GM12878 (cell line): ENCODE data around the gene RIT1.

Source experiments
- ESRRA ChIP-seq: IDR thresholded peaks from 2 replicates; pipeline ENCODE4 v1.6.1; 2012; ENCODE audit warnings: mild to moderate bottlenecking, low read length, improper control_type of control experiment
- MTA3 ChIP-seq: IDR thresholded peaks from 2 replicates; pipeline ENCODE4 v1.6.1; 2012; ENCODE audit warnings: low read length, inconsistent platforms, borderline replicate concordance
- MXI1 ChIP-seq: fragments of 150-350 bp; IDR thresholded peaks from 2 replicates; pipeline ENCODE4 v1.6.1; 2011; ENCODE audit warnings: low read depth, mild to moderate bottlenecking, inconsistent platforms, low read length, improper control_type of control experiment
- TAF1 ChIP-seq: IDR thresholded peaks from 2 replicates; pipeline ENCODE4 v1.6.1; 2011; ENCODE audit warnings: mild to moderate bottlenecking, low read depth, low read length, borderline replicate concordance
- TCF3 ChIP-seq: IDR thresholded peaks from 2 replicates; pipeline ENCODE4 v1.6.1; 2012; ENCODE audit warnings: low read depth, mild to moderate bottlenecking, low read length, borderline replicate concordance; ENCODE audit not compliant: insufficient read depth
- TF ChIP-seq, protein P1 (sequence below), 3 experiments: IDR thresholded peaks in 2 of 3; conservative IDR thresholded peaks in 1 of 3; 2 replicates each; pipeline ENCODE4 v1.5.1; 2011; ENCODE audit warnings: low read depth in 3 of 3, low read length in 3 of 3, mild to moderate bottlenecking in 3 of 3, control low read depth in 2 of 3, moderate library complexity in 2 of 3, inconsistent platforms in 1 of 3, mixed read lengths in 1 of 3; ENCODE audit not compliant: control insufficient read depth in 2 of 3, insufficient read depth in 1 of 3; ENCODE audit errors: extremely low read depth in 1 of 3
- TF ChIP-seq, protein P2 (sequence below): IDR thresholded peaks from 2 replicates; pipeline ENCODE4 v1.6.1; 2012; ENCODE audit warnings: low read depth, low read length, improper control_type of control experiment

DNA sequence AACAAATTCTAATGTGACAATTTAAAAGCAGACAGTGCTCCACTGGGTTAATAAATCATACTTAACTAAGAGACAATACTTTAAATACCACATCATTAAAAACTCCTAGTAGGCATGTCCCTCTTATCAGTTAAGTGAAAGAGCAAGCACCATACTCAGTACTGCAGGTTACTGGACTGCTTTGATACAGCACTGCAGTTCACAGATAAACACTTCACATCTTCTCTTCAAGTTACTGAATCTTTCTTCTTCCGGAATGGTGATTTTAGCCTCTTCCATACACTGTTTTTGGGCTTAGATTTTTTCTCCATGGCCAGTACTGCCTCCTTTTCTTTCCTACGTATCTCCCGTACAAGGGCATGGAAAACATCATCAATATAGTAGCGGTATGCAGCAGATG, 11.0 kb downstream of the RIT1 start:
- TF ChIP-seq TAF1: no peak
- TF ChIP-seq MXI1: no peak
- TF ChIP-seq ESRRA: no peak
- TF ChIP-seq TCF3: no peak
- TF ChIP-seq, protein P1, sequence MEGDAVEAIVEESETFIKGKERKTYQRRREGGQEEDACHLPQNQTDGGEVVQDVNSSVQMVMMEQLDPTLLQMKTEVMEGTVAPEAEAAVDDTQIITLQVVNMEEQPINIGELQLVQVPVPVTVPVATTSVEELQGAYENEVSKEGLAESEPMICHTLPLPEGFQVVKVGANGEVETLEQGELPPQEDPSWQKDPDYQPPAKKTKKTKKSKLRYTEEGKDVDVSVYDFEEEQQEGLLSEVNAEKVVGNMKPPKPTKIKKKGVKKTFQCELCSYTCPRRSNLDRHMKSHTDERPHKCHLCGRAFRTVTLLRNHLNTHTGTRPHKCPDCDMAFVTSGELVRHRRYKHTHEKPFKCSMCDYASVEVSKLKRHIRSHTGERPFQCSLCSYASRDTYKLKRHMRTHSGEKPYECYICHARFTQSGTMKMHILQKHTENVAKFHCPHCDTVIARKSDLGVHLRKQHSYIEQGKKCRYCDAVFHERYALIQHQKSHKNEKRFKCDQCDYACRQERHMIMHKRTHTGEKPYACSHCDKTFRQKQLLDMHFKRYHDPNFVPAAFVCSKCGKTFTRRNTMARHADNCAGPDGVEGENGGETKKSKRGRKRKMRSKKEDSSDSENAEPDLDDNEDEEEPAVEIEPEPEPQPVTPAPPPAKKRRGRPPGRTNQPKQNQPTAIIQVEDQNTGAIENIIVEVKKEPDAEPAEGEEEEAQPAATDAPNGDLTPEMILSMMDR (IDR thresholded peaks at IDR 0.05 in 2 of 3, conservative IDR thresholded peaks at IDR 0.05 in 1 of 3; ENCODE audit: control insufficient read depth in 2 of 3, extremely low read depth in 1 of 3, insufficient read depth in 1 of 3, low read depth in 3 of 3, low read length in 3 of 3): no peak
- TF ChIP-seq MTA3: no peak
- TF ChIP-seq, protein P2, sequence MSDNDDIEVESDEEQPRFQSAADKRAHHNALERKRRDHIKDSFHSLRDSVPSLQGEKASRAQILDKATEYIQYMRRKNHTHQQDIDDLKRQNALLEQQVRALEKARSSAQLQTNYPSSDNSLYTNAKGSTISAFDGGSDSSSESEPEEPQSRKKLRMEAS: no peak
